ENCODE results near the gene COMMD10.
A peak's percentile ranks its signal among the peaks of the same experiment; 100 is the strongest.

- TF ChIP-seq CTCF (IDR thresholded peaks at IDR 0.05 in 8 of 11, conservative IDR thresholded peaks at IDR 0.05 in 3 of 11): peak in 10 of 11 experiments; percentile 23 to 74 (median 62)
- no peak for TF ChIP-seq POLR2AphosphoS5 (IDR thresholded peaks at IDR 0.05)
- TF ChIP-seq POLR2A (IDR thresholded peaks at IDR 0.05): no peak
Measured at GRCh38 chr5:116137544-116138378, 52.9 kb downstream of the COMMD10 start.
